Gastrocnemius medialis (tissue), 4 donors: ENCODE measurements around the gene CCND2.

ENCODE experiments used
- POLR2A ChIP-seq, 2 donors: fragments of 450-650 bp; IDR thresholded peaks; one replicate each; pipeline ENCODE4 v1.6.1; 2017; ENCODE audit warnings: antibody characterized with exemption in 2 of 2, mild to moderate bottlenecking in 2 of 2, moderate library complexity in 2 of 2
- TF ChIP-seq, protein P1 (sequence below), 5 experiments: fragments of 450-650 bp in 3 of 5; fragments of 200-600 bp in 2 of 5; sonication (generic) in 2 of 5; IDR thresholded peaks in 4 of 5; conservative IDR thresholded peaks in 1 of 5; 1 replicate in 4 of 5; 2 replicates in 1 of 5; pipeline ENCODE4 v1.5.1; 2016 to 2019; ENCODE audit warnings: antibody characterized with exemption in 5 of 5, mild to moderate bottlenecking in 3 of 5, moderate library complexity in 3 of 5

DNA sequence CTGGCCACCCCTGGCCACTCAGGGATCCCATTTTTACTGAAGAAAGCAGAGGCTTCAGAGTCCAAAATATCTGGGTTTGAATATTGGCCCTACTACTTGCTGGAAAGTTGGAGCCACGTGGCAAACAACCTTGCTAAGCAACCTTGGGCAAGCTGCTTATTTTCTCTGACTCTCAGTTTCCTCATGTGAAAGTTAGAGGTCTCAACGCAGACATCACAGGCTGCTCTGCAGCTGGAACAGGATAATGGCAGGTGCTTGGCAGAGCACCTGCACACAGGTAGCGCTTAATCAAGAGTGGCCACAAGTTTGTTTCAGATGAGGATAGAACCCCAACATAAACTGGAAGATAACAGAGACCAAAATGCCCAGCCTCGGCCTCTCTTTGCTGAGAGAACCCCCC, 28.1 kb upstream of the CCND2 start:
- no peak for TF ChIP-seq POLR2A (IDR thresholded peaks at IDR 0.05)
- TF ChIP-seq, protein P1, sequence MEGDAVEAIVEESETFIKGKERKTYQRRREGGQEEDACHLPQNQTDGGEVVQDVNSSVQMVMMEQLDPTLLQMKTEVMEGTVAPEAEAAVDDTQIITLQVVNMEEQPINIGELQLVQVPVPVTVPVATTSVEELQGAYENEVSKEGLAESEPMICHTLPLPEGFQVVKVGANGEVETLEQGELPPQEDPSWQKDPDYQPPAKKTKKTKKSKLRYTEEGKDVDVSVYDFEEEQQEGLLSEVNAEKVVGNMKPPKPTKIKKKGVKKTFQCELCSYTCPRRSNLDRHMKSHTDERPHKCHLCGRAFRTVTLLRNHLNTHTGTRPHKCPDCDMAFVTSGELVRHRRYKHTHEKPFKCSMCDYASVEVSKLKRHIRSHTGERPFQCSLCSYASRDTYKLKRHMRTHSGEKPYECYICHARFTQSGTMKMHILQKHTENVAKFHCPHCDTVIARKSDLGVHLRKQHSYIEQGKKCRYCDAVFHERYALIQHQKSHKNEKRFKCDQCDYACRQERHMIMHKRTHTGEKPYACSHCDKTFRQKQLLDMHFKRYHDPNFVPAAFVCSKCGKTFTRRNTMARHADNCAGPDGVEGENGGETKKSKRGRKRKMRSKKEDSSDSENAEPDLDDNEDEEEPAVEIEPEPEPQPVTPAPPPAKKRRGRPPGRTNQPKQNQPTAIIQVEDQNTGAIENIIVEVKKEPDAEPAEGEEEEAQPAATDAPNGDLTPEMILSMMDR (IDR thresholded peaks at IDR 0.05 in 4 of 5, conservative IDR thresholded peaks at IDR 0.05 in 1 of 5) = no peak
